Activated CD8-positive, alpha-beta memory T cell treated with anti-CD3 and anti-CD28 coated beads, Interleukin-2, amount 50 U/mL, for 24 hours (primary cell): ENCODE results near the gene SMIM23.

Experiments used
- DNase-seq: peaks from one replicate; pipeline ENCODE4 v3.0.0-alpha.2; 2020; ENCODE audit errors: extremely low read depth

SMIM23 gene

DNA sequence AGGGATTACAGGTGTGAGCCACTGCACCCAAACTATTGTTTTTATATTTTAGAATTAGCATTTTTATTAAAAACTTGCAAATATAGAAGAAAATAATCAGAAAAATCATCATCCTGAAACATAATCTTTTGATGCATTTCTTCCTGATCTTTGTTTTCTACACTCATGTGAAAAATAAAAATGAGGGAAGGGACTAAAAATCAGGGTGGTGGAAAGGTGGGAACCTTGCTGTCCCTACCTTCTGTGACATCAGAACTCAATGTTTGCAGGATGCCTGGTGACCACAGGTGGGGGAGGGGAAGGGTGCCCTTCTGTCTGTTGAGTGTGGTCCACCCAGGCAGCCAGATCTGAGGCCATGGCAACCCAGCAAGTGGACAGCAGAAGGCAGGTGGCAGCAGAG, at the start of gene SMIM23:
TSS of gene SMIM23 (plus strand) at position 301 of the 400 bp plus-strand sequence. CDS start at position 356, 55 bp downstream.
- no peak for DNase-seq

DNA sequence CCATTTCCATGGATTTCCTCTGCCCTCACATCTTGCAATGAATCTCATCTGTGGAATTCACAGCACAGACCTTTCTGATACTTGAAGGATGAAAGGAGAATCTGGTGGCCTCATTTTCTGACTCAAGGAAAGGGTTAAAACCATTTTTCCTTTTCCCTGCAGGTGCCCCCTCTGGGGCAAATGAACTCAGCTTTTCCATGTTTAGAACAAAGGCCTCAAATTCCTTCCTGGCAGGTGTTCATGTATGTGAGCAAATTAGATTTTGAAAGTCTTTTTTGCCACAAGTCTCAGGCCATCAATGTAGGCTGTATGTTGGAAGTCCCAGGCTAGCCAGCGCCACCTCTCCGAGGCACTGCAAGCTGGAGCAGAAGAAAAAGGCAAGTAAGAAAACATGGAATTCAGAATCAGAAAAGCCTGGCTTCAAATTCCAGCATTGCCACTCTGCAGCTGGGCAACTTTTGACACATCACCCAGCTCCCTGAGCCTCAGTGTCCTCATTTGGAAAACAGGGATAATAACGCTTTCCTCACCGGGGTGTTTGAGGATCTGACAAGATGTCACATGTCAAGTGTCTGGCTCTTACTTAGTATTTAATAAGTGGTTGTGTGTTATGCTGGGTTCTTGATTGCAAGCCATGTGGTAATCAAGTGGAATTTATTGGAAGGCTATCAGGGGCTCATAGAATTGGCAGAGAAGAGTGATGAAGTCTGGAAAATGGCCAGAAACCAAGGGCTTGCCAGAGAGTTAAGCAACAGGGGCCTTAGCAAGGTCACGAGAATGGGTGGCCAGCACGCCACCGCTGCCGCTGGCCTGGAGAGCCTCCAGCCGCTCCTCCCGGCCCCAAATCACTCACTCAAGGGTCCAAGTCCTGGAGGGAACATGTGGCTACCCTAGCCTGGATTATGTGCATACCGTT, 48.4 kb upstream of the SMIM23 start:
- no peak for DNase-seq

DNA sequence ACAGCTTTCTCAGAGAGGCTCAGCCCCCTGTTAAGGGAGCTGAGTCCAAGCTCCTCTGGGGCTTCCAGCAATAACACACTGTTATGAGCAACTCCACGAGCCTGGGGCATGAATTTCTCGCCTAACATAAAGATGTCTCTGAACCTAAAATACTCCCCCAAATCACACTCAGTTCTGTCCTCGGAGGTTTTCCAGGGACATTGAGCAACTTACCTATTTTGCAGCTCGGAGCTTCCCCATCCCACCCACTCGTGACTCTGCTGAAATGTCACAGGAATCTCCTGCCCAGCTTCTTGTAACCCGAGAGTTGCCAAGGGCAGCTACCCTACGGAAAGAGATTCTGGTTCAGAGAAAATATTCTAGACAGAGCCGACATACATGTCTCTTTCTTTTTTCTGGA, 47.1 kb upstream of the SMIM23 start:
- no peak for DNase-seq

DNA sequence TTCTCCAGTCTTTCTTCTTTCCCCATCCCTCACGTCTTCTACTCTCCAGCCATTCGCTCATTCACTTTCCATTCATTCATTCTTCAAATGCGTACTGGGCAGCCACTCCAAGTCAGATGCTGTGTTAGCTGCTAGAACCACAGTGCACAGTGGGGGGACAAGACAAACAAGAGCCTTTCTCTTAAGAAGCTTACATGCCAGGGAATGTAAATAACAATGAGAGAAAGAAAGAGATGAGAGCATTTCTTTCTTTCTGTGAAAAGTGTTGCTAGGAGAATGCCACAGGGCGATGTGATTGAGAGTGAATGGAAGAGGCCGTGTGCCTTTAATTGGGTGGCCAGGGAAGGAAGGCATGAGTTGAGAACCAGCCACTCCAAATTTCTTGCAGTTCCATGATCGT, 46.3 kb upstream of the SMIM23 start:
- DNase-seq = no peak

DNA sequence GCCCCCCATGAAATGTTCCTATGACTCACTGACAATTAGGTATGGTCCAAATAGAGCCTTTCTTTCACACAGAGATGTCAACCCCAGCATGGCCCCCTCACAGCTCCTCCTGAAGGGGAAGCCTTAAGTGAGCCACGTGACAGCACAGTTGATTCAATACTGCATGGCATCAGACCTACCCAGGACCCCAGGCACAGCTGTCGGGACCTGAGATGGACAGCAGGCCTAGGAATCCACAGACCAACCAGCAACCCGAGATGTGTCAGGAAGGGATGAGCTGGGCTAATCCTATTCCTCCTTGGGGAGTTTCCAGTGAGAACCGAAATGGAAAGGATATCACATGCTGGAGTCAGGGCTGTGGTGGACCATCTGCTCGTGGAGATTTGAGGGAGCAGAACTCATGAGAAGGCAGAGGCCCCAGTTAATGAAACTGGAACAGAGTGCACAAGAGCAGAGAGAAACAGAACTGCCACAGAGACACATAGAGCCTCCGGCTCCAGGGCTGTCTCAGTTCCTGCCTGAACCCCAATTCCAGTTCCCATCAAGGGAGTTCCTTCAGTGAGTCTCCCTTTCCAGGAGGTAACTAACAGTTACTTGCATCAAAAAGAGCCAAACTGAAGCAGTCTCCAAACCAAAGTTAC, 42.1 kb upstream of the SMIM23 start:
- no peak for DNase-seq

DNA sequence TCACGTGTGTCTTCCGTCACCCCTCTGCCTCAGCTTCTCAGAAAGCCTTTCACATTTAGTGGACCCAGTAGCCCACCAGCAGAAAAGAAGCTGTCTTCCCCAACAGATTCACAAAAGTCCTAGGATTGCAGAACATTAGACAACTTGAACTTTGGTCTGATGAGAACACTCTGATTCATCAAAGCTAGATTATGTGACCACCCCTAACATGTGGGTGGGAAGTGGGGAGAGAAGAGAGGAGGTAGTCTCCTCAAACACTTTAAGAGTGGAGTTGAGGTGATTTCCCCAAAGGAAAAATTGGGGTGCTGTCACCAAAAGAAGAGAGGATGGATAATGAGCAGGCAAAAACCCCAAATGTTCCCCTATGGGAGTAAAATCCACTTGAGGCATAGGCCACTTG, 41.4 kb upstream of the SMIM23 start:
- no peak for DNase-seq

DNA sequence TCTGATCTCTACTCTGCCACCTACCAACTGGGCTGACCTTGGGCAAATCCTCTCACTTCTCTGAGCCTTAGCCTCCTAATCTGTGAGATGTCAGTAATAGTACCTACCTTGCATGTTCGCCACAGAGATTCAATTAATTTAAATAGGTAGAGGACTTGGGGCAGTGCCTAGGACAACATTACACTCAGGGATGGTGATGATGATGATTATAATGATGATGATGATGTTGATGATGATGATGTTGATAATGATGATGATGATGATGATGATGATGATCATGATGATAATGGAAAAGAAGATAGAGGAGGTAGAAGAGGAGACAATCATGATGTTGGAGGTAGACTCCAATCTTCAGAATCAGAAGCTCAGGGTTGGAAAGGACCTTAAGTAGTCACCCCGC, 40.7 kb upstream of the SMIM23 start:
- no peak for DNase-seq

DNA sequence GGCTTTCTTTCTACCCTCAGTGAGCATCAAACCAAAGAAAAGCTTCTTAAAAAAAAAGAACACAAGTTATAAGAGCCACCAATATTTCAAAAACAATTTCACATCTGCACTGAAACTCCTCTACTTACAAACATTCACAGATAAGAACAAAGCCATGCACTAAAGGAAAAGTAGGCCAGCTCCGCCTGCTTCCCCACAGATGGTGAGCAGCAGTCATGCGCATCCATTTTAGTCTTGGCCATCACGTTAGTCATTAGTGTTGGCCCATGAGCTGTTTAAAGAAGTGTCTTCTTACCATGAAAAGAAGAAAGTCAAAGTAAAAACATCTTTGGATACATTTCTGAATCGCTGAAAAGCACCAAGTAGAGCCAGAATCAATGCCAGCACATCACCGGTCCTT, 40.0 kb upstream of the SMIM23 start:
- no peak for DNase-seq

DNA sequence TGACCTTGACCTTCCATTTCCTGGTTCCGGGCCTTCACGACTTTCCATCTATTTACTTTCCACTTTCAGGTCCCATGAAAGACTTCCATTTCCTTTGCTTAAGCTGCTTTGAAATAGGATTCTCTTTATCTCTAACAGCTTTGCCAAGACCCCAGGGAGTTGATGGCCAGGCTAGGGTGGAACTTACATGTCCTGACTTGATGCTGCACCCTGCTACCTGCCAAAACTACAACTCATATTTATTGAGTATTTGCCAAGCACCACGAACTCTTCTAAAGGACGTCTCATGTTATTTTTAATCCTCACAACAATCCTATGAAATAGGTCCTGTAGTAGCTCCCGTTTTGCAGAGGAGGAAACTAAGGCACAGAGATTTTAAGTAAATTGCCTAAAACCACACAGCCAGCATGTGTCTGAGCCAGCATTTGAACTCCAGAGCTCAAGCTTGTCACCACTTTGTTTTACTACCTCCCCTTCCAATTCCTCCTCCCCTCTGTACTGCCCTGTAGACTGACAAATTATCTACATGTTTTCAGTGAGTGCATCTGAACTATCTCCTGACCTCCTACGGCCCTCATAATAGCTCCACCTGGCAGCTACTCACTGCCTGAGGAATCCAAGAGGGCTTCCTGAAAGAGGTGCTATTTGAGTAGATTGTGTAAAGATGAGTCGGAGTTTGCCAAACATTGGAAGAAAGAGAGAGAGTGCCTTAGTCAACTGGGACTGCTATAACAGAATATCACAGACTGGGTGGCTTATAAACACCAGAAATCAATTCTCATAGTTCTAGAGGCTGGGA, 38.4 kb upstream of the SMIM23 start:
- no peak for DNase-seq

DNA sequence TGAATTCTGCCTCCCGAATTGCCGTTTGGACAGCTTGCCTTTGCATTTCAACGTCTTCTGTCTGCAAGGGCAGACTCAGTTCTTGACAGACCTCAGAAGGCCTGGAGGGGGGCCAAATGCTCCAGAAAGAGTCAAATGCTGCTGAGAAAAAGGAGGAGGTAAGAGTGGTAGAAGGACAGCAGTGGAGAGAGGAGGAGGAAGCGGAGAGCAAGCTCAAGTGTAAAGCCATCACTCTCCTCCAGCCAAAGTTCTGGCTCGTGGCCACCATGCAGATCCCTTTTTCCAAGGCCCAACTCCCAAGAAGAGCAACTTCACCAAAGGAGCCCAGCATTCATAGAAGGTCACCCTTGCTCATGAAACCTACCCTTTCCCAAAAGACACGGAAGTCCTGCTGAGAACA, 36.9 kb upstream of the SMIM23 start:
- no peak for DNase-seq

DNA sequence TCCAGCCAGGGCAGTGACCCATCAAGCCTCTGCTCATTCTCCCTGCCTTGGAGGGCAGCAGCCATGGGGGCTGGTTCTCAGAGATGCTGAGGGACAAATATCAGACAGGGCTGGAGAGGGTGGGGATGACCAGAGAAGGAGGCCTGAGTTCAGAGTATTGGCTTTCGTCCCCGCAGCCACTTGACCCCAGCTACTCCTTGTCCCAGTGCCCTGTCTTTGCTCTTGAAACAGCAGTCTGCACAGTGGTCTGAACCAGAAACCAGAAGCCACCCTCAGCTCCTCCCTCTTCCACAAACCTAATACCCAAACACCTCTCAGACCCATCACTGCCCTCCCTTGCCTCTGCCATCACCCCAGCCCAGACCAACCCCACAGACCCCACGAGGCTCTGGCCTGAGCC, 36.3 kb upstream of the SMIM23 start:
- no peak for DNase-seq

DNA sequence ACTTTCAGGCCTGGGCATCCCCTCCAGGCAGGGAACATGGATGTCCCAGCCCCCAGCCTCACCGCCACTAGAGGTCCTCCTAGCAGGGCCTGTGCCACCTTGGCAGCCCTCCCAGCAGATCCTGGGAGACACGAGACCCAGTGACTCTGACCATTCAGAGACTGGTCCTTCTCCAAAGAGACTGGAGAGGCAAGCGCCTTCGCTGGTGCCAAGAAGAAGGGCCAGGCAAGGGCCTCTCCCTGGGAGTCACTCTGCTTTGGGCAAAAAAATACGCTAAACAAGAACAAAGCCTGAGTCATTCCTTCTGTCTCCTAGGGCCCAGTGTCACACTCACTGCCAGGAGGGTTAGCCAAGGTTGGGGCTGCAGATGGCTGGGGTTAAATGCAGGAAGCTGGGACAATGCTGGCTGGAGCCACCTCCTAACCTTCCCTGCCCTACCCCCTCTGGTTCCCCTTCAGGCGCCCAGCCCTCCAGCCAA, 35.3 kb upstream of the SMIM23 start:
- no peak for DNase-seq

DNA sequence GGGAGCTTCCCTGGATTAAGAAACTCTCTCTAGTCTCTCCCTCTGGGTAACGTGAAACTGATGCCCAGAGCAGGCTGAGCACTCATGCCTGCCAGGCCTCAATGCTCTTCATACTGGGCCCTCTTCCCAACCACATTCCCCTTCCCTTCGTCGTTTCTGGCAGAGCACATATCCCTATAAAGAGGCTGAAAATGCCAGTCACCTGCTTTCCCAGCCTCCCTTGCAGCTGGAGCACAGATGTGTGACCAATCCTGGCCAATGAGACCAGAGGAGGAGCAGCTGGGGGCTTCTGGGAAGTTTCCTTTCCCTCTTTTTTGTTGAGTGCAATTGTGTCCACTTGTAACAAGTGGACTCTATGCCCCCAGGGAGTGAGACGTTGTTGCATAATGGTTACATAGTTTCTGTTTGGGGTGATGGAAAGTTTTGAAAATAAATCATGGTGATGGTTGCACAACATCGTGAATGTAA, 30.2 kb upstream of the SMIM23 start:
- no peak for DNase-seq

DNA sequence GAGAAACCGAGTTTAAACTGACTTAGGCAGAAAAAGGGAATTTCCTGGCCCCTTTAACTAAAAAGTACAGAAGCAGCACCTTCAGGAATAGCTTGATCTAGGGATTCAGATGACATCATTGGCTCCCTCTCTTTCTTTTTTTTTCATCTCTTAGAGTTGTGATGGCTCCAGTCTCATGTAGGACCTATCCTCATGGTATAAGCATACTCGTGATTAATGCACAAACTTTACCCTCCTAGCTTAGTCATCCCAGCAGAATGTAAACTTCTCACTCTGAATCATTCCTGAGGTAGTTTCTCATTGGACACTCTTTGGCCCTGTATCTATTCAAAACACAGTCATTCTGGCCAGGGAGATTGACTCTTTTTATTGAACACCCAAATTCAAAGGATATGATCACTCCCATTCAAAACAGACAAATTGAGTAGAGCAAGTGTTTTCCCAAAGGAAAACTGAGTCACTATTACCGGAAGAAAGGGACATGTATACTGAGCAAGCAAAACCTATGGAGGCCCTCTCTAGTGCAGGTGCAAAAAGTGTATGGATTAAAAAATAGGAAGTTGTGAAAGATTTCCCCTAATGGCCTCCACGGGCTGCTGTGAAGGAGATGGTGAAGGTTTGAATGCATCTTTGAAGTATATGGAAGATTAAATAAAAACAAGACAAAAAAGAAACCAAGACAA, 27.6 kb upstream of the SMIM23 start:
- no peak for DNase-seq

DNA sequence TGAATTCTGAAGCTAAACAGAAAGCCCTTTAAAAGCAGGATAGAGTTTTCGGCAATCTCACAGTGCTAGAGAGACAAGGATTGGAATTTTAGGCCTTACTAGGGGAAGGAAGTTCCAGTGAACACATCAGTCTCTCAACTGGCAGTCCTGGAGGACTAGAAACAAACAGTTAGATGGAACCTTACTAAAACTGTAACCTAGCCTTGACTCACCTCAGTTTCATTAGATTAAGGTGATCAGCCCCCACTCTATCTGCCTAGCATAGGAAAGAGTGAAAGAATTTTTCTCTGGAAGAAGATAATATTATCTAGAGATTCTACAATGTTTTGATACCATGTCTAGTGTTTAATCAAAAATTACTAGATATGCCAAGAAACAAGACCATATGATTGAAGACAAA, 25.8 kb upstream of the SMIM23 start:
- DNase-seq = no peak

DNA sequence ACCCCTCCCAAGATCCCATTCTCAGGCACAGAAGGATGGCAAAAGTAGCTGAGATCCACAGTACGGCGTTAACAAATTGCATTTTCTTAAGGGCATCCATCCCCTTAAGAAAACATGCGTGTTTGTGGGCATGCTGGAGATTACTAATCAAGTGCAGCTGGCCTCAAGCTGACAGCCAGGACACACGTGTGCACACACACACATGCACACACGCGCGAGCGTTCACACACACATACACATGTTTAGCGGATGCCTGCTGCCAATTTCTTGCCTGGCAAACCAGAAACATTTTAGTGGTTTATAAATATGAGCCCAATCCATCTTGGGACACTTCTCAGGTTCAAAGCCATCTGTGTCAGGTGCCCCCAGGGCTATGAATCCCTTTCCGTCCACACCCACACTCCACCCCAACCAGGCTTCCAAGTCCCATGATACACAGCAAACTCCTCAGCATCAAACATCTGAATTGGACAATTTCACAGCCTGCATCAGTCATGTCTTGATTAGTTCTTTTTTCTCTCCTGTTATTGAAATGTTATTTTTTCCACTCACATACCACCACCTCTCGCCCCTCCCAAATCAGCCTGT, 23.5 kb upstream of the SMIM23 start:
- no peak for DNase-seq

DNA sequence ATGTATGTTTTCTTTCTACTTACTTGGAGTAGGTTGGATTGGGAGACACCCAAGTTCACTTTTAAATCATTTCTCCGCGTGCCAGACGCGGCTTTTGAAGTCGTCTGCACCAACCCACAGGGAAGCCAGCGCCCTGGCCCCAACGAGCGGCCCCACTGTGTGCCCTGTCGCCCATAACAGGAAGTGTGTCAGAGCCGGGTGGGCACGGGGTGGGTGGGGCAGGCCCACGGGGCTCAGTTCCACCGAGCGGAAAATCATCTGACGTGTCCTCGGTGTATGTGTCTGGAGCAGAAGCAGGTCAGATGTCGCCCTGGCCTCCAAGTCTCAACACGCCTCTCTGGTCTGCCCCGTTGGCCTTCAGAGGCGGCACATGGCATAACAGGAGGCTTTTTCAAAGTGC, 22.7 kb upstream of the SMIM23 start:
- DNase-seq = no peak

DNA sequence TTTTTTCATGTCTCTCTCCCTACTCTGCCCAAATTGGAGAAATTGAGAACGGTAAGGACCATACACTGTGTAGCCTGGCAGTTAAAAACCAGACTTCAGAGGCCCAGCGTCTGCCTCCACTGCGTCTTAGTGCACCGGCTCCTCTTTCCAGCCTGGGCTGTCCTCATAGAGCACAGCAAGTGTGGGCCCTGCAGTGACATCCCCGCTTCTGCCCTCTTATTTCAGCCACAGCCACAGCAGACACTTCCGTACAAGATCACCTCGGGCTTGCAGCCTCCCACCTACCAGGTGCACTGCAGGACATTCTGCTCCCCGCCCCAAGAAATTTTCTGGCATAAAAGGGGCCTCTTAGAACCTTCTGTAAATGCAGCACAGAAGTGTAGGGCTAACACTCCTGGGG, 21.4 kb upstream of the SMIM23 start:
- DNase-seq = no peak

DNA sequence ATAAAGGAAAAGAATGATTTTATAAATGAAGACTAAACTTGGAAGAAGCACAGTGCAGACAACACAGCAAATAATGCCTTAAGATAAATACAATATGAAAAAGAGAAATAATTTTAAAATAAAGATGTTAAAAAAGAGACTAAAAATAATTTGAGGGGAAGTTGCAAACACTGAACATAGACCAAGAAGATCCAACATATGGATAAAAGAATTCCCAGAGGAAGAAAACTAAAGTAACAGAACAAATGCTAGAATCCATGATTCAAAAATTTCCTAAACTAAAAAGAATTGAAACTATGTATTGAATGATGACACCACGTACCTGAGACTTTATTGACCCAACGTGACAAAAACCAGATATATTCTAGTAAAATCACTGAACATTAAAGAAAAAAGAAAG, 18.7 kb upstream of the SMIM23 start:
- DNase-seq = no peak

DNA sequence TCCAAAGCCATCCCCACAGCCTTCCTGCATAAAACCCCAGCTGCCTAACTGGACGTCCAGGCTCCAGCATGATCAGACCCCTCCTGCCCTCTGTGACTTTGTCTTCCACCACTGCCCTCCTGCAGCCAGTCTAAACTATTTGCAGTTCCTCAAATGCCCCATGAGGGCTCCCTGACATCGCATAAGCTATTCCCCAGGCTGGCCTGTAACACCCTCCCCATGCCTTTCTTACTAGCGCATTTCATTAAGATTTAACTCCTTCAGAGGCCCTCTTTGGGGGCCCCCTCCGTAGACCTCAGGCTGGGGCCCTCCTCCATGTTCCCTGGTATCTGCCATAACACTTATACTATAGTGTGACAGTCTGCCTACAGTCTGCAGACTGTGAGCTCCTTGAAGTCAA, 15.5 kb upstream of the SMIM23 start:
- no peak for DNase-seq

DNA sequence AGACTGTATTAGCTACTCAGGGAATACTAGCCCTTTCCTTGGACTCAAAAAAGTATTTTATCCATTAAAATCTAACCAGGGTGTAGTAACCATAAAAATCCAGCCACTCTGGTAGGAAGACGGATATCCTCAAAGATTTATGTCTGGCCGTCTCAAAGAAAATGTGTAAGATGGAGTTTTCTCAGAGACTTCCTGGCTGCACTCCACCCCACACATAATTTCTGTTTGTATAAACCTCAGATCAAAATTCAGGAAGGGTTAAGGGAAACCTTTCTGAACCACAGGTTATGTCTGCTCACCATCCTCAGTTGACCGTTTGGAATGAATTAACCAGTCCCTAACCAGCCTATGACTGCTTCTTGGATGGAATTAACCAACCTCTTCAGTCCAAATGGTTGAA, 13.8 kb upstream of the SMIM23 start:
- DNase-seq = no peak
